ENCODE measurements around the gene CLDN20.
"Not testable (repeated sequence)": the region's sequence is repeated elsewhere in the genome, so short reads cannot be mapped to it uniquely, and the experiment has no call there.

CLDN20 gene

DNA sequence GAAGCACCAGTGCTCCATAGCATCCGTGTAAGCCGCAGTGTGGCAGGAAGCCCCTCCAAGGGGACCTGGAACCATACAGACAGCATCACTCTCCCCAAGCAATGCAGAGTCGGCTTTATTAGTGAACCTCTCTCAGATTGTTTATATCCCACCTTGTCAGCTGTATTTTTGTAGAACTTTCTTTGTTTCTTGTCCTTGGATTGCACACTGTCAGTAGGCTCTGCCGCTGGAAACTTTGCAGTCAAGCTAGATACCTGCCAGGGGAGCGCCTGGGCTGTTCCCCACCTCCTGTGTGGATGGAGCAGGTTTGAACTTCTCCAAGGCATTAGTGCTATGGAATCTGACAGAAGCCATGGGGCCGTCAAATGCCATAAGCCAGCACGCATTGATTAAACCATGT lies 18.6 kb upstream of the CLDN20 start:
- DNase-seq (ENCODE audit: low read depth in 2 of 2), result no peak

DNA sequence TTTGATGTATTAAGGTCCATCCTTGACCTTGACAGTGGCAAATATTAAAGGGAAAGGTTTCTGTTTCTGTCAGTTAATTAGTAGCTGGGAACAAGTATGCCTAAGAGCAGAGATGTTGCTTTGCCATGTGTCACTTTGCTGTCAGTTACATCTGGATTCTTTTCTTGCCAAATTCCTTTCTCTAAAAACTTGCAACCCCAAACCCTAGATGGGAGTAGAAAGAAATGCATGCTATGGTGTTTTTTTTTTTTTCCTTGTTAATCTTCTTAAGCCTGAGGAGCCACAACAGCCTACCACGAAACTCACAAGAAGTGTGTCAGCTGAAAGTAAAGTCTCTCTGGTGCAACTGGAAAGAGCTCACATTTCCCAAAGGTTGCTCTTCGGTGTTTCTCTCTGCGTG lies 18.0 kb upstream of the CLDN20 start:
- DNase-seq (ENCODE audit: low read depth in 2 of 2), result no peak

DNA sequence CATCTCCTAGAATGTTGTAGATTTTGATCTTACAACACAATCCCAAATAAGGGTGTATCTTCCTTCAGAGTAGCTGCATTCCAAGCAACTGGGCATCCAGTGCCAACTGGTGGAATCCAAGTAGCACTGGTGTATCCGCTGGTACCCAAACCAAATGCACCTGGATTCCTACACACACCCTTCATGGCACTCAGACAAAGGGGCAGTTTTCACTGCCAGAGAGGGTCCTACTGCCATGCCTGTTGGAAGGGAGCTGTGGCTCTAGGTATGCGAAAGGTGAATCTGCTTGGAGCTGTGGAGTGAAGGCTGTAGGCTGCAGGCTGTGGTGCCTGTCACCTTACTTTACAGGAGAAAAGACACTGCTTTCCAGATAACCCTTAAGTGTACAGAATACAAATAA lies 17.0 kb upstream of the CLDN20 start:
- no peak for DNase-seq (ENCODE audit: low read depth in 2 of 2)

DNA sequence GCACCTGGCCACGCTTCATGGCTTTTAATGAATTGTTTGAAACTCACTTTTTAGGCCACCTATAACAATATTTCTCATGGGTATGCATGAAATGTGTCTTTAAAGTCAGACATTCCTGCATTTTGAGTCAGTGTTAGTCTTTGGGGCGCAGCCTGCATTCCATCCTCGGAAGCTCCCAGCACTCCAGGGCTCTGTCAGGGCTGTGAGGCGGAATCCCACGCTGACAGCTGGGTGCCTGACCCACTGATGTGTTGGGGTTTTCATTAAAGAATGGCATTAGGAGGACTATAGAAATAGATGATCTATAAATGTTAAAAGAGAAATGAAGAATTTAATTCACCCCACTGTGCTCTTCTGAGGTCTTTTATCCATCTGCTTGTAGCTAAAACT lies 16.2 kb upstream of the CLDN20 start:
- DNase-seq (ENCODE audit: low read depth in 2 of 2), result no peak

DNA sequence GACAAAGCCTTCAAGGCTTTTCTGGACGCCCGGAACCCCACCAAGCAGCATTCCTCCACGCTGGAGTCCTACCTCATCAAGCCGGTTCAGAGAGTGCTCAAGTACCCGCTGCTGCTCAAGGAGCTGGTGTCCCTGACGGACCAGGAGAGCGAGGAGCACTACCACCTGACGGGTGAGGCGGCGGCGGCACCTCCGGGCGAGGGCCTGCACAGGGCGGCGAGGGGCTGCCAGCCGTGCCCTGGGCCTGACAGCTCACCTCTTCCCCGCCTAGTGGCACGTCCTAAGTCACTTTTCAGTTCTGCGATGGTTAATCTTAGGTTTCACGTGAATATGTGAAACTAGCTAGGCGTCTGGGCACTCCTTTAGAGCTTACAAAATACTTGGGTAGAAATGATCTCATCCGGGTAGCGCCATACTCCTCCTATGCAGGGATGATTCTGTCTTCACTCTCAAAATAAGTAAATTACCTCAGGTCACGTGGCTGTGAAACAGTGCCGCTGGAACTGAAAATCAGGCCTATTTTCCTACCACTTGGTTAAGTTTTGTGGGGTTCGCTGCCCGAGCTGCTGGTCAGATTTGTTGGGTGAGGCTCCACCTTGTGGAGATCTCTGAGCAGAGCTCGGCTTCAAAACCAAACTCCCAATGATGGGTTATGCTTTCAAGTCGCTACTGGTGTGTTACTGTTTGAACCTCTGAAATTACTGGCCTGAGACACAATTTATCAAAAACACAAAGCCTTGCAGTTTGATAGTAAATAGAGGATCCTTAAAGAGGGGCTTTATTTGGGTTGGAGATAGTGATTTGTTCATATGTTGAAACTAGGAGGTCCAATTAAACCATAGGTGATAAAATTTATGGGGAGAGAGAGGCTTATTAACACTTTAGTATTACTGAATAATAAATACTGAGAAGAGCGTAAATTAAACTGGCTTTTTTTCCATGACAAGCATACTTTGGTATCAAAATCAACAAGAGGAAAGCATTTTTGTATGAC lies 15.5 kb upstream of the CLDN20 start:
- DNase-seq (ENCODE audit: low read depth in 2 of 2), result no peak

DNA sequence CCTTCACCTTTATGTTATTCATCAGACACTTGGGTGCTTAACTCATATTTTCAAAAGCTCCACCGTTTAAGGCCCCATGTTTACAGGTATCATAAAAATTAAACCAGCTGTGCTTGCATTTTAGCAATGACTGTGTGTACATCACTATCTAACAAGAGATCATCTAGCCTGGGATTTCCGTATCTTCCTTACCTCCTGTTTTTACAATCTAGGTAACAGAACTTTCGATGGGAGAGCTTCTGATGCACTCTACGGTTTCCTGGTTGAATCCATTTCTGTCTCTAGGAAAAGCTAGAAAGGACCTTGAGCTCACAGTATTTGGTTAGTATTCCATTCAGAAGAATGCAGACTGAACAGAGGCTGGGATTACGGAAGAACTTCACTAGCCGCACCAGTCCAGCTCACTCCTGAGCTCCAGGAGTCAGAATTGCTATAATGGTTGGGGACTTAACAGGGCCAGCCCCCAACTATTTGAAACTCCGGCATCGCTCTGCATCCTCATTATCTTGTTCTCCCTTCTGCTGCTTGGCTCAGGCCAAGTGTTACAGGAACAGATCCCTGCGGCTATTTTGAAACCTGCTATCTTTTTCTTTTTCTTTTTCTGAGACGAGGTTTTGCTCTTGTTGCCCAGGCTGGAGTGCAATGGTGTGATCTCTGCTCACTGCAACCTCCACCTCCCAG lies 13.0 kb upstream of the CLDN20 start:
- no peak for DNase-seq (ENCODE audit: low read depth in 2 of 2)

DNA sequence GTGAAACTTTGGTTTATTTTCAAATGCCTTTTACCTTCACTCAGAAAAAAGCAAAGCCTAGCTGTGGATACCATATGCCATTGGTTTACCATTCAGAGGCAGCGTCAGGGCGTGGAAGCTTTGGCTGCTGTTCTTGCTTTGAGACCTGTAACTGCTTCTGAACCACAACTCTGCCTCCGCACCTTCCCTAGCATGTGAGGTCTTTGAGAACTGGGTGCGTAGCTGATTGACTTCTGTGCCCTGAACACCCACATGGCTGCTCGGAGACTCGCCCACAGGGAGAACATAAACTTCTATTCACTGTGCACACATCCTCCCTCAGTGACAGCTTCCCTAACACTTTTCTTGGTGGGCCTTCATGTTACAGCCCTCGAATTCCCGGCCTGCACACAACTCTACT lies 11.2 kb upstream of the CLDN20 start:
- no peak for DNase-seq (ENCODE audit: low read depth in 2 of 2)

DNA sequence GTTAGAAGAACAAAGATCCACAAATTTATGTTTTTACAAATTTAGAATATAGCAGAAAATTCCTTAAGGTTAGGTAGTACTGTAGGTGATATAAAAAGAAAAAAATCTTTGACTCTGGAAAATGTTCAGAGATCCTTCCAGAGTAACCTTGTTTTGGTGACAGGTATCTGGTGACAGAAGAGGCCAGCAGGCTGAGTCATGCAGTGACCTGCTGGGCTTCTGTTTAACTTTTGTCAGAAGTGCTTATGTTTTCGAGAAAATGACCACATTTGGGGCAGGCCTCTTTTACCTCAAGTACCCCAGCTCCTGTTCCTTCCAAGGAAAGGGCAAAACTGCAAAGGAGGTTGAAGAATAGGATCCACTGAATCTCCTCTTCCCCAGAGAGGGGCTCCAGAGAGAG lies 10.5 kb upstream of the CLDN20 start:
- DNase-seq (ENCODE audit: low read depth in 2 of 2), result no peak

DNA sequence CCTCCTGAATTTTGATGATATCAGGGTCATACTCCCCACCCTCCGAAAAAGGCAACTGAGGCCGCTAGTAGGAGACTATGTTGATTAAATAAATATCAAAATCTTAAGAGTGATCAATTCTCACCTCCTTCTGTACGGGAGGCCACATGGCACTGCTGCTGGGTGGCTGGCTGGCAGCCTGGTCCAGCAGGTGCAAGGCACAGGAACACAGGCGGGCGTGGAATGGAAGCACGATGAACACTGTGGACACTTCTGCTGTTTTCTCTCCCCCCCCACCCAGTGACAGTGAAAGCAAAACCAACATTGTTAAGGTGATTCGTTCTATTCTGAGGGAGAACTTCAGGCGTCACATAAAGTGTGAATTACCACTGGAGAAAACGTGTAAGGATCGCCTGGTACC lies 9.7 kb upstream of the CLDN20 start:
- DNase-seq (ENCODE audit: low read depth in 2 of 2), result no peak

DNA sequence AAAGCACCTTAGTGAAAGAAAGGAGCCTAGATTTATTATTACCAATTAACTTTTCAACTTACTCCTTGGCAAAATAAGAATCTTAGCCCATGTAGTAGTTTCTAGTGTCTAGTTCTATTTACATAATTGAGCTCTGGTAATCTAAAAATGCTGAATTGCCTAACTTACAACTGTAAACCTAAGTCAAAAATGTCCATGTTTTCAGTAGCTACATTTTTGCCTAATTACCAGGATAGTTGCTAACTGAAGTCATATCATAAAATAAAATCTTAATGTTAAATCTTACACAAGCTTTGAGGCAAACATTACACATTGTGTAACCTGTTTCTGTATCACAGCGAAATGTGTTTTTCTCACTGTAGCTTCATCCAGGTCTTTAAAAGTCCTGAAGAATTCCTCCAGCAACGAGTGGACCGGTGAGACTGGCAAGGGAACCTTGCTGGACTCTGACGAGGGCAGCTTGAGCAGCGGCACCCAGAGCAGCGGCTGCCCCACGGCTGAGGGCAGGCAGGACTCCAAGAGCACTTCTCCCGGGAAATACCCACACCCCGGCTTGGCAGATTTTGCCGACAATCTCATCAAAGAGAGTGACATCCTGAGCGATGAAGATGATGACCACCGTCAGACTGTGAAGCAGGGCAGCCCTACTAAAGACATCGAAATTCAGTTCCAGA lies 7.6 kb upstream of the CLDN20 start:
- no peak for DNase-seq (ENCODE audit: low read depth in 2 of 2)

DNA sequence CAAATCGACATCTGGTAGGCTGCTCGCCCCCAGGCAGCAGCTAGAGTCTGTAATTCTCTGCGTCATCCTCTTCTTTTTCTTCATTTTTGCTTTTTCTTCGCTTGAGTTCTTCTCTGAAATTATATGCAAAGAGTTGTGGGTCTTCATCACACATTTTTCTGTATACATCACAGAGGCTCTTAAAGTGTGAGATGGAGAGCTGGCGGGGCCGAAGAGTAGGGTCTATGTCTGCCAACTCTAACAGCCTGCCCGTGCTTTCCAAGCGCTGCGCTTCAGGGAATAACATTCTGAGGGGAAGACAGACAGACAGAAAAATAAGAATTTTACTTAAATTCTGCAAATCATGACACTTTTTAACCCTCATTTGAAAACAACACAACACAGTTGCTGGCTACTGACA lies 6.0 kb upstream of the CLDN20 start:
- DNase-seq (ENCODE audit: low read depth in 2 of 2), result no peak

DNA sequence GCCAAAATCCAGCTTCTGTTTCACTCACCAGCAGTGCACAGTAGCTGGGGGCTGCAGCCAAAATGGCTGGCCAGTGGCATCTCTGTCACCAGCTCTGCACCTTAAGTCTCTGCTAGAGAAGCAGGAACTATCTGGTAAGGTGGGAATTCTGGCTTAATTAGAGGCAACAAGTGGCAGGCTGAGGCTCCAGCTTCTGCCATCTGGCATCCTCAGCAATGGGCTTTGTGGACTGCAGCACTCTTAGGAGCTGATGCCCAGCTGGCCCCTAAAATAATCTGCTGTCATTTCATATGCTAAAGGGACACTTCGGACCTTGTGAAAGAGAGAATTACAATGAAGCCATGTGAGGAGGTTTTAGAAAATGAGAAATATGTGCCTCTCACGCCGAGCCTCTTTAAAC lies 4.6 kb upstream of the CLDN20 start:
- no peak for DNase-seq (ENCODE audit: low read depth in 2 of 2)

DNA sequence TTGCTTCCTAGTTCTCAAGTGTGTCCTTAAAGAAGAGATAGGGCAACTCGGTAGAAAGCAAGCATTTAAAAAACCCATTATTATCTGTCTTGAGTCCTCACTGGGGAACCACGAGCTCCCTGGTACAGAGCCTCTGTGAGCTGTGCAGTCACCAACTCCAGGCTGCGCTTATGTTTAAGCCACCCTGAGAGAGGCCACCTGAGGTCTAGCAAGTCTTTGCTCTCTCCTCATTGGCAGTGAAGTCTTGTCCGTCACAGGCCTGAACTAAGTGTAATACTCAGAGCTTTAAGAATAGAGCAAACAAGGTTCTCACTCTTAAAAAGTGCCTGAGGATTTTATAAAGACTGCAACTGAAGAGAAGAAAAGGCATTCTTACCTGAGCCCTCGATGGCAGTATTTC lies 3.9 kb upstream of the CLDN20 start:
- DNase-seq (ENCODE audit: low read depth in 2 of 2), result no peak

DNA sequence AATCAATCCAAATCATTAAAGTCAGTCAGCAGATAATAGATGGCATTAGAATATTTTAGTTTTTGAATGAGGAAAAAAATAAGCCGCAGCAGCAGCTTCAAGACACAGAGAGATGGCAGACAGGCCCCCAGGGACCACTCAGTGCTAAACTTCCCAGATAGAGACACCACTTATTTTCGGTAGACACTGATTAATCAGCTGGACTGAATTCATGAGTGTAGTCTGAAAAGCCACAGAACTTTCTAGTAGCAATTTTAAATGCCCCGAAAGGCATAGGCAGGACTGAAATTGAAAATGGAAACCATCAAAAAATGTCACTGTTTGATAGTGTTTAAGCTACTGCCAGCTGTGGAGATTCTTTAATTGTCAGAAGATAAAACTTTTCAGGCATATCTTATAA lies 3.1 kb upstream of the CLDN20 start:
- no peak for DNase-seq (ENCODE audit: low read depth in 2 of 2)

DNA sequence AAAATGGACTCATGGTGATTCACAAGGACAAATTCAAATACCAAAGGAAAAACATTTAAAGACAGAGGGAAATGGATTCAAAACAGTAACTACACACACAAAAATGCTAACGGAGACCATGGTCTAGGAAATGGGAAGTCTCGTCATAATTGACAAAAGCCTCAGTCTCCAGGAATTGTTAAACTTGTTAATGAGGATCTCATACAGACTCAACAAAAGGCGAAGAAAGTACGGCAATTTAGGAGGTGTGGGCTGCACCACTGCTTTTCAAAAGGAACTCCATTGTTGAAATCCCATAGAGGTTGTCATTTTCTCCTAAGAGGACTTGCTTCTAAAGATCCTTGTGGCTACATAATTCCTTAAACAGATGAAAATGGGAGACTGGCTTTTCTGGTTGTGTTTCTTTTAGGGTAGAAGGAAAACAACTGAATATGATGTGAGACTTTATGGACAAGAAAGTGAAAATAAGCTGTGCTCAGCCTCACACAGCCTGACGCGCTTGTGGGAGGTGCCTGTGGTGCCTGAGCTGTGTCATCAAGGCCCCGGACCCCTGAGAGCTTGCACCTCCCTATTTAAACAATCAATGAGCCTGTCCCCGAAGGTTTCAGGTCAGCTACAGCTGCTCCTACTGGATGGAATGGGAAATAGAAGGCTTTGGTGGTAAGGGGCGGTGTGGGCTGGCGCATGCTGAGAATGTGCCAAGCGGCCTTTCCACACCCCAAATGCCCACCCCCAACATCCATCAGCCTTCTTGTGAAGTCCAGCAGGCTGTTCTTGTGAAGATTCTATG lies 2.5 kb upstream of the CLDN20 start:
- DNase-seq (ENCODE audit: low read depth in 2 of 2), result no peak

DNA sequence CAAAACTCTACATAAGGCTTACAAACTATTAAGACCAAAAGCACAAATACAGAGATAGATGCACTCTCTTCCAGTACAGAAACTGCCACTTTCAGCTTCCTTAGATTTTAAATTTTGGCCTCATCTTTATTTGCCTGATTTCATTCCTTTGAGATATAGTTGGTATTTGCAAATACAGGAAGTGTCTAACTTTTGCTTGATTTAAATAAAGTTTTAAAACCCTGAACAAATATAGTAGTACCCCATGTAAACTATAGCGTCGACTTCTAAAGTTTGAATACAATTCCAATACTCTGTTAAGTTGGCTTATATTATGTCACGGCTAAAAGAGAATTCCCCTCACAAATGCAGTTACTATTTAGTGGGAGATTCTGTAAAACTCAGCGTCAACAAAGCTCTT lies 1.2 kb upstream of the CLDN20 start:
- no peak for DNase-seq (ENCODE audit: low read depth in 2 of 2)

DNA sequence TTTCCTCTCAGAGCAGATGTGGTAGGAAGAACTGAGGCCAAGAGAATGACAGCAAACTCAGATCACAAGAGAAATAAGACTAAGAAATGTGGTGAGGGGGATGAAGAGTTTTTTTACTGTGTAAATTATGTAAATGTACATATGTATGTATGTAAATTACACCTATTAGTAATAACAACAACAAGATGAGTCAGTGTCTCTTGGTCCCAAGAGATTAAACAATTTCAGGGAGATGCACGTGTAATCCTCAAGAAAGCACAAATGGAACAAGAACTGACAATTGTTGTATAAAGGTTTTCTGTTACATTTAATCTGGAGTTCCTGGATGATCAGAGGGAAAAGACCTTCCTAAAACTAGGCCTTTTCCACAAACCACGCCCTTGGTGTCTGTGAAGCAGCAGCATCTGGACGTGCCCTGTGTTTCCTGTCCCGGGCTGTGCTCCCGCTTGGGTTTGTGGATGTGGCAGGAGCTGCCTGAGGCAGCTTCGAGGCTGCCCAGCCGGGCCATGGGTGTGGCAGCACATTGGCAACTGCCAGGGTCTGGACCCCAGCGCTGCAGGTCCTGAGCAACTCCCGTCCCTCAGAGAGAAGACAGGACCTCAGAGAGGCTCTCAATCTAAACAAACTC lies 994 bp downstream of the CLDN20 start:
- no peak for DNase-seq (ENCODE audit: low read depth in 2 of 2)

DNA sequence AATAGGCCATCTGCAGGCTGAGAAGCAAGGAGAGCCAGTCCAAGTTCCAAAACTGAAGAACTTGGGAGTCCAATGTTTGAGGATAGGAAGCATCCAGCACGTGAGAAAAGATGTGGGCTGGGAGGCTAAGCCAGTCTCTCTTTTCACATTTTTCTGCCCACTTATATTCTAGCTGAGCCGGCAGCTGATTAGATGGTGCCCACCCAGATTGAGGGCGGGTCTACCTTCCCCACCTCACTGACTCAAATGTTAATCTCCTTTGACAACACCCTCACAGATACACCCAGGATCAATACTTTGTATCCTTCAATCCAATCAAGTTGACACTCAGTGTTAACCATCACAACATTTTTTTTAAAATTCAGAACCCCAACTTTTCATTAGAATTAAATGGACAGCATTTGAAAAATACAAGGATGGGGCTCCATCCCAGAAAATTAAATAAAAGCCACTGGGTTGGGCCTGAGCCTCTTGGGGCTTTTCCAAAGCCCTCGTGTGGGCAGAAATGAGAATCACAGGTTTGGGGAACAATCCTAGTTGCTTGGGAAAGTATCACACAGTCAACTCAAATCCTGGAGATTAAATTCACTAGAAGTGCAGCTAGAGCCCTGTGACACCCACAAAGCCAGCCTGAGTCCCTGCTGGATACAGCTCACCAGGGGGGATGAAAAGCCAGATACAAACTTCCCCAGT lies 2.2 kb downstream of the CLDN20 start:
- DNase-seq (ENCODE audit: low read depth in 2 of 2), result no peak

DNA sequence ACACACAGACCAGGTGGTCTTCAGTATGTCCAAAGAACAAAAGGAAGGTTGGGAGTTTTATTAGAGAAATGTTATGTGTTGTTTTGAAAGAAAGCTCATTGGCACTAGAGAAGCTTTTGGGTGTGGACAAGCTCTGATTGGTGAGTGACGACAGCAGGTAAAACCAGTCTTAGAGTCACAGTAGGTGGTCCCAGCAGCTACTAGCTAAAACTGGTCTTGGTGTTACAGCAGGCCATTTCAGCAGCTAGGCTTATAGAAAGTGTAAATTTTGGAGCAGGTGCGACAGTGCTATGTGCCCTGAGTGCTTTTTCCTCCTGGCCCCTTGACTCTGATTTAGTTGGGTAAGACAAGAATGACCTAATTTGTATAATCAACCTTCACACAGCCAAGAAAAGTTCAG lies 3.6 kb downstream of the CLDN20 start:
- DNase-seq (ENCODE audit: low read depth in 2 of 2), result no peak

DNA sequence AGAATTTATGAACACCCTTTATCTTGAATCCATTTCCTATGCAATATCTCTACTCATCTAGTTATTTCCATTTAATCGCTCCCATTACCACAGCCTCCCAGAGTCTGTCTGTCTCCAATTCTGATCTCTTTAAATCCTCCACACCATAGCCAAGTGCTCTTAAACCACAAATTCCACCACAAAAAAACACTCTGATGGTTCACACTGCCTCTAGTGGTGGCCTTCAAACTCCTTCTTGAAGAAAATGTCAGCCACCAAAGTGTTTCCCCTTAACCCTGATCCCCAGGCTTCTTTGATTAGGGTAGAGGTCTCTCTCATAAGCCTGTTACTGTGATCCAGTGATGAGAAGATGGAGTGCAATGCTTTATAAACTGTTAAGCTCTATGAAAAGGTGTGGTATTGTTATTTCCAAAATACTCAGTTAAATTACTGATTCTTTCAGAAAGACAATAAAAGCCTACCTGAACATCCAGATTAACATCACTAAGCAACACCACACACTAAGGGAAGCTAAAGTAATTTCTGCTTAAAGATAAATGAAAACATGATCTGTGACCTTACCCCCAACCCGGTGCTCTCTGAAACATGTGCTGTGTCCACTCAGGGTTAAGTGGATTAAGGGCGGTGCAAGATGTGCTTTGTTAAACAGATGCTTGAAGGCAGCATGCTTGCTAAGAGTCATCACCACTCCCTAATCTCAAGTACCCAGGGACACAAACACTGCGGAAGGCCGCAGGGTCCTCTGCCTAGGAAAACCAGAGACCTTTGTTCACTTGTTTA lies 4.5 kb downstream of the CLDN20 start:
- DNase-seq (ENCODE audit: low read depth in 2 of 2), result not testable (repeated sequence)
